Uterus (tissue), 2 donors: ENCODE data around the gene PLA2G4E.

Experiments
- POLR2A ChIP-seq, 2 donors: fragments of 450-650 bp; IDR thresholded peaks; one replicate each; pipeline ENCODE4 v1.6.1; 2016; ENCODE audit warnings: antibody characterized with exemption in 2 of 2, mild to moderate bottlenecking in 1 of 2, moderate library complexity in 1 of 2
- TF ChIP-seq, protein P1 (sequence below), 4 experiments: fragments of 200-600 bp in 2 of 4; fragments of 450-650 bp in 2 of 4; sonication (generic) in 2 of 4; IDR thresholded peaks; one replicate each; pipeline ENCODE4 v1.5.1; 2016 to 2019; ENCODE audit warnings: antibody characterized with exemption in 4 of 4, mild to moderate bottlenecking in 2 of 4, moderate library complexity in 1 of 4

DNA sequence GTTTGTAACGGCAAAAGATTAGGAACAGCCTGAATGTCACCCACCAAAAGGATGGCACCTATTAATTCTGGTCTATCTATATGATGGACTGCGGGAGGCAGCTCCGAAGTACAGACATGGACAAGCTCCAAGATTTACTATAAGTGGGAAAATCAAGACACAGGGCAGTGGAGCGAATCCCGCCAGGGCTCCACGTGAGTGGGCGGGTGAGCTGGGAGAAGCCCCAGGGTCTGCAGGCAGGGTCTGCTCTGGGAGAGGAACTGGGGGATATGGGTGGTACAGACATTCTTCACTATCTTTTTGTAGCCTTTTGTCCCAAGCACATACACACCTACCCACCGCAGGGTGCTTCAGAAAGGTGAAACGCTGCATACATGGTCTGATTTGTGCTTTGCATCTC, 88.7 kb downstream of the PLA2G4E start:
- TF ChIP-seq, protein P1, sequence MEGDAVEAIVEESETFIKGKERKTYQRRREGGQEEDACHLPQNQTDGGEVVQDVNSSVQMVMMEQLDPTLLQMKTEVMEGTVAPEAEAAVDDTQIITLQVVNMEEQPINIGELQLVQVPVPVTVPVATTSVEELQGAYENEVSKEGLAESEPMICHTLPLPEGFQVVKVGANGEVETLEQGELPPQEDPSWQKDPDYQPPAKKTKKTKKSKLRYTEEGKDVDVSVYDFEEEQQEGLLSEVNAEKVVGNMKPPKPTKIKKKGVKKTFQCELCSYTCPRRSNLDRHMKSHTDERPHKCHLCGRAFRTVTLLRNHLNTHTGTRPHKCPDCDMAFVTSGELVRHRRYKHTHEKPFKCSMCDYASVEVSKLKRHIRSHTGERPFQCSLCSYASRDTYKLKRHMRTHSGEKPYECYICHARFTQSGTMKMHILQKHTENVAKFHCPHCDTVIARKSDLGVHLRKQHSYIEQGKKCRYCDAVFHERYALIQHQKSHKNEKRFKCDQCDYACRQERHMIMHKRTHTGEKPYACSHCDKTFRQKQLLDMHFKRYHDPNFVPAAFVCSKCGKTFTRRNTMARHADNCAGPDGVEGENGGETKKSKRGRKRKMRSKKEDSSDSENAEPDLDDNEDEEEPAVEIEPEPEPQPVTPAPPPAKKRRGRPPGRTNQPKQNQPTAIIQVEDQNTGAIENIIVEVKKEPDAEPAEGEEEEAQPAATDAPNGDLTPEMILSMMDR (IDR thresholded peaks at IDR 0.05): no peak
- TF ChIP-seq POLR2A (IDR thresholded peaks at IDR 0.05): no peak
